ENCODE results near the gene FRAT1. TPM values are rescaled to one million over a fixed set of nuclear protein-coding genes. Genes with fewer than 3 reads are reported as not detected.
"Not testable (repeated sequence)": the region's sequence is repeated elsewhere in the genome, so short reads cannot be mapped to it uniquely, and the experiment has no call there.

The FRAT1 gene
- total RNA-seq, 4 donors from 2014 or later, result 6.1 to 10.3 (median 9.0) TPM

- Histone ChIP-seq H3K4me3 (no peak overlapping the region), H3K4me1 (peaks cover 15 to 21% (median 19%) of the 10 kb centered on the region in 4 donors), H3K27me3 (no peaks in the 10 kb centered on the region), H3K27ac (replicated peaks in 1 of 4) (peak overlapping the region; percentile 33 to 61 (median 48)), H3K9me3 (no peaks in the 10 kb centered on the region), H3K36me3 (no peaks in the 10 kb centered on the region)
- no peak for DNase-seq (ENCODE audit: extremely low spot score)
- intact Hi-C loops (cut with DNase I), result loop anchor here (2.0 kb wide), 1 partner anchor 76 kb away; no protein-coding TSS in a partner anchor
- TF ChIP-seq POLR2AphosphoS5 (IDR thresholded peaks at IDR 0.05) (no peak), CTCF (IDR thresholded peaks at IDR 0.05) (peak; percentile 73 to 76 (median 74)), EP300 (IDR thresholded peaks at IDR 0.05) (no peak), POLR2A (IDR thresholded peaks at IDR 0.05; ENCODE audit: low read depth) (no peak)
Measured at GRCh38 chr10:97278491-97278989, 40.5 kb upstream of the FRAT1 start.

GRCh38 chr10:97279121-97279815 lies 39.8 kb upstream of the FRAT1 start:
- H3K4me1 ChIP-seq, result peaks cover 15 to 21% (median 19%) of the 10 kb centered on the region in 4 donors
- no peaks in the 10 kb centered on the region for H3K27me3 ChIP-seq
- no peaks in the 10 kb centered on the region for H3K9me3 ChIP-seq
- no peak overlapping the region for H3K4me3 ChIP-seq
- intact Hi-C loops (cut with DNase I), result loop anchor here (2.0 kb wide), 1 partner anchor 76 kb away; no protein-coding TSS in a partner anchor
- WGBS, result 82% methylated on average over 9 of the region's 9 CpGs
- no peak for TF ChIP-seq POLR2AphosphoS5 (IDR thresholded peaks at IDR 0.05)
- no peak for TF ChIP-seq CTCF (IDR thresholded peaks at IDR 0.05)
- TF ChIP-seq POLR2A (IDR thresholded peaks at IDR 0.05; ENCODE audit: low read depth), result no peak
- TF ChIP-seq EP300 (IDR thresholded peaks at IDR 0.05), result no peak
- no peak for DNase-seq (ENCODE audit: extremely low spot score)
- H3K36me3 ChIP-seq, result no peaks in the 10 kb centered on the region
- peak overlapping the region; percentile 33 to 61 (median 48) for H3K27ac ChIP-seq (replicated peaks in 1 of 4)

GRCh38 chr10:97280783-97281182 lies 38.3 kb upstream of the FRAT1 start:
- DNase-seq (ENCODE audit: extremely low spot score), result no peak
- Histone ChIP-seq H3K27ac (replicated peaks in 1 of 4) (no peak overlapping the region), H3K27me3 (no peaks in the 10 kb centered on the region), H3K9me3 (no peaks in the 10 kb centered on the region), H3K36me3 (no peaks in the 10 kb centered on the region), H3K4me3 (no peak overlapping the region), H3K4me1 (peaks cover 15 to 21% (median 19%) of the 10 kb centered on the region in 4 donors)
- intact Hi-C loops (cut with DNase I), result no loop called here
- TF ChIP-seq CTCF (IDR thresholded peaks at IDR 0.05) (no peak), EP300 (IDR thresholded peaks at IDR 0.05) (no peak), POLR2A (IDR thresholded peaks at IDR 0.05; ENCODE audit: low read depth) (no peak), POLR2AphosphoS5 (IDR thresholded peaks at IDR 0.05) (no peak)
- 76% methylated on average over 3 of the region's 3 CpGs for WGBS

DNA sequence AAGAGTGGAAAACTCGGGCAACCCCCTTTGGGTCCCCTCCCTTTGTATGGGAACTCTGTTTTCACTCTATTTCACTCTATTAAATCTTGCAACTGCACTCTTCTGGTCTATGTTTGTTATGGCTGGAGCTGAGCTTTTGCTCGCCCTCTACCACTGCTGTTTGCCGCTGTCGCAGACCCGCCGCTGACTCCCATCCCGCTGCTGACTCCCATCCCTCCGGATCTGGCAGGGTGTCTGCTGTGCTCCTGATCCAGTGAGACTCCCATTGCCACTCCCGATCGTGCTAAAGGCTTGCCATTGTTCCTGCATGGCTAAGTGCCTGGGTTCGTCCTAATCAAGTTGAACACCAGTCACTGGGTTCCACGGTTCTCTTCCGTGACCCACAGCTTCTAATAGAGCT lies 29.0 kb upstream of the FRAT1 start:
- H3K27ac ChIP-seq (replicated peaks in 1 of 4); H3K4me3 ChIP-seq; DNase-seq (ENCODE audit: extremely low spot score); H3K9me3 ChIP-seq; H3K27me3 ChIP-seq: not testable (repeated sequence)
- intact Hi-C loops (cut with DNase I), result loop anchor here (5.0 kb wide), 1 partner anchor 42 kb away; the partner anchor contains the start of gene FRAT2
- Histone ChIP-seq H3K36me3 (peaks cover 0 to 13% (median 5%) of the 10 kb centered on the region in 4 donors), H3K4me1 (peaks cover 9 to 11% (median 11%) of the 10 kb centered on the region in 4 donors)
- 94% methylated on average over 13 of the region's 13 CpGs for WGBS

GRCh38 chr10:97290576-97291356 lies 28.3 kb upstream of the FRAT1 start:
- Histone ChIP-seq H3K4me1 (peaks cover 9 to 11% (median 11%) of the 10 kb centered on the region in 4 donors), H3K36me3 (peaks cover 0 to 13% (median 5%) of the 10 kb centered on the region in 4 donors)
- H3K27ac ChIP-seq (replicated peaks in 1 of 4); H3K27me3 ChIP-seq; H3K9me3 ChIP-seq; DNase-seq (ENCODE audit: extremely low spot score); H3K4me3 ChIP-seq: not testable (repeated sequence)
- intact Hi-C loops (cut with DNase I), result loop anchor here (5.0 kb wide), 1 partner anchor 42 kb away; the partner anchor contains the start of gene FRAT2
- WGBS, result 94% methylated on average over 12 of the region's 17 CpGs
